ENCODE results near the gene DIS3L.
"Not testable (repeated sequence)": the region's sequence is repeated elsewhere in the genome, so short reads cannot be mapped to it uniquely, and the experiment has no call there.

Gene DIS3L

GRCh38 chr15:66293419-66294156 lies at the start of gene DIS3L:
TSS of gene DIS3L (plus strand) at chr15:66293568. CDS start at chr15:66293597, 29 bp downstream.
- intact Hi-C loops (cut with DNase I), result loop anchor here (10.0 kb wide), 1 partner anchor 679 kb away; the partner anchor contains the start of gene INTS14
- DNase-seq, result peak in 40 of 42 donors; percentile 6 to 77 (median 54)

- intact Hi-C loops (cut with DNase I); DNase-seq: not testable (repeated sequence)
Observed at GRCh38 chr15:66245832-66246231, 47.5 kb upstream of the DIS3L start.

GRCh38 chr15:66246937-66247336 lies 46.4 kb upstream of the DIS3L start:
- intact Hi-C loops (cut with DNase I), result no loop called here
- no peak for DNase-seq

- intact Hi-C loops (cut with DNase I), result no loop called here
- DNase-seq, result peak in 1 of 42 donors; percentile 11
Observed at GRCh38 chr15:66249605-66250174, 43.7 kb upstream of the DIS3L start.

GRCh38 chr15:66251065-66251789 lies 42.1 kb upstream of the DIS3L start:
- DNase-seq, result no peak
- intact Hi-C loops (cut with DNase I), result no loop called here

GRCh38 chr15:66251790-66252684 lies 41.3 kb upstream of the DIS3L start:
- peak in 41 of 42 donors; percentile 17 to 84 (median 63) for DNase-seq
- intact Hi-C loops (cut with DNase I), result no loop called here

- peak in 8 of 42 donors; percentile 6 to 31 (median 22) for DNase-seq
- intact Hi-C loops (cut with DNase I), result no loop called here
Observed at GRCh38 chr15:66252685-66253417, 40.5 kb upstream of the DIS3L start.

- peak in 37 of 42 donors; percentile 3 to 73 (median 40) for DNase-seq
- intact Hi-C loops (cut with DNase I), result no loop called here
Observed at GRCh38 chr15:66253418-66254088, 39.8 kb upstream of the DIS3L start, which contains the start of gene MEGF11. TSS of gene MEGF11 (minus strand) at chr15:66253750. CDS start at chr15:66128403, 125,347 bp downstream.

- DNase-seq, result no peak
- intact Hi-C loops (cut with DNase I), result no loop called here
Observed at GRCh38 chr15:66254089-66254950, 39.0 kb upstream of the DIS3L start.

- no peak for DNase-seq
Observed at GRCh38 chr15:66254951-66255676, 38.3 kb upstream of the DIS3L start.

GRCh38 chr15:66256692-66257091 lies 36.7 kb upstream of the DIS3L start:
- no peak for DNase-seq
- intact Hi-C loops (cut with DNase I), result no loop called here

More at GRCh38 chr15:66254951-66255676, 38.3 kb upstream of the DIS3L start:
- intact Hi-C loops (cut with DNase I), result no loop called here

GRCh38 chr15:66261056-66261455 lies 32.3 kb upstream of the DIS3L start:
- intact Hi-C loops (cut with DNase I), result no loop called here
- no peak for DNase-seq

GRCh38 chr15:66262837-66263236 lies 30.5 kb upstream of the DIS3L start:
- intact Hi-C loops (cut with DNase I); DNase-seq: not testable (repeated sequence)

GRCh38 chr15:66264859-66265513 lies 28.4 kb upstream of the DIS3L start:
- intact Hi-C loops (cut with DNase I), result no loop called here
- no peak for DNase-seq

GRCh38 chr15:66269326-66270090 lies 23.9 kb upstream of the DIS3L start:
- peak in 4 of 42 donors; percentile 18 to 61 (median 49) for DNase-seq
- intact Hi-C loops (cut with DNase I), result no loop called here
